ENCODE results near the gene CSNK2A1. TPM values are rescaled to one million over a fixed set of nuclear protein-coding genes. Genes with fewer than 3 reads are reported as not detected.

The CSNK2A1 gene
- total RNA-seq, 1 experiment from 2014 or later, result 205 TPM

DNA sequence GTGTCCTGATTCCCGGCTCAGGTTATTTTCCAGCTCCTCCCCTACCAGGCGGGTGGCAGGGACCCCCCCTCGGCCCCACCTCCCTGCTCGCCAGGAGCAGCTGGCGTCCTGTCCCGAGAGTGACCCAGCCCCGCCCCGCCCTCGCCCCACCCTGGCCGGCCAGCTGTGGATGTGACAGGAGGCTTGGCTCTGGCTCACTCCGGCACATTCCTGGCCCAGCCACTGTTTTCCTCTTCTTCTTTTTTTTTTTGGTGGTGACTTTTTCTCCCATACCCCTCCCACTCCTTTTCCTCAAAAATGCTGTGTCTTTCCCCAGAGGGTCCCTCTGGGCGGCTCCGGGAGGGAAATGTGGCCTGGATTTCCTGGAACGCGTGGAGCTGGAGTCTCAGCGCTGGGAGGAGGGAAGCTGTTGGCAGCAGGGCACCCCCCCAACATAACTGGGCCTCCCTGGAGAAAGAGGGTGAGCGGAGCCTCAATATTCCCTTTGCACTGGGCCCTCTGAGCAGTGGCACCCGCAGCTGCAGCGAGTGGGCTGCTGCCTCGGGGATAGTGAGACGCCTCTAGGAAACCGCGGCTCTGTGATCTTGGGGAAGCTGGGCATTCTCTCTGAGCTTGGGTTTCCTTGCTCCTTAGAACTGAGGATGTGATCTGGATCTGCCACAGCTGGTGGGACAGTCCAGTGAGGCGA lies 28.3 kb upstream of the CSNK2A1 start:
- no peak overlapping the region for H3K27ac Mint-ChIP-seq (ENCODE audit: unreplicated experiment)
- no peaks in the 10 kb centered on the region for H3K9me3 Mint-ChIP-seq (ENCODE audit: unreplicated experiment)
- no peaks in the 10 kb centered on the region for H3K36me3 Mint-ChIP-seq (ENCODE audit: insufficient read depth, unreplicated experiment)
- H3K9me3 ChIP-seq, result no peaks in the 10 kb centered on the region
- no peak overlapping the region for H3K4me3 ChIP-seq (ENCODE audit: low read depth, low read length)
- TF ChIP-seq, protein P1, sequence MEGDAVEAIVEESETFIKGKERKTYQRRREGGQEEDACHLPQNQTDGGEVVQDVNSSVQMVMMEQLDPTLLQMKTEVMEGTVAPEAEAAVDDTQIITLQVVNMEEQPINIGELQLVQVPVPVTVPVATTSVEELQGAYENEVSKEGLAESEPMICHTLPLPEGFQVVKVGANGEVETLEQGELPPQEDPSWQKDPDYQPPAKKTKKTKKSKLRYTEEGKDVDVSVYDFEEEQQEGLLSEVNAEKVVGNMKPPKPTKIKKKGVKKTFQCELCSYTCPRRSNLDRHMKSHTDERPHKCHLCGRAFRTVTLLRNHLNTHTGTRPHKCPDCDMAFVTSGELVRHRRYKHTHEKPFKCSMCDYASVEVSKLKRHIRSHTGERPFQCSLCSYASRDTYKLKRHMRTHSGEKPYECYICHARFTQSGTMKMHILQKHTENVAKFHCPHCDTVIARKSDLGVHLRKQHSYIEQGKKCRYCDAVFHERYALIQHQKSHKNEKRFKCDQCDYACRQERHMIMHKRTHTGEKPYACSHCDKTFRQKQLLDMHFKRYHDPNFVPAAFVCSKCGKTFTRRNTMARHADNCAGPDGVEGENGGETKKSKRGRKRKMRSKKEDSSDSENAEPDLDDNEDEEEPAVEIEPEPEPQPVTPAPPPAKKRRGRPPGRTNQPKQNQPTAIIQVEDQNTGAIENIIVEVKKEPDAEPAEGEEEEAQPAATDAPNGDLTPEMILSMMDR (IDR thresholded peaks at IDR 0.05; ENCODE audit: insufficient read depth in 1 of 2, low read depth in 1 of 2, low read length in 1 of 2, severe bottlenecking in 1 of 2, unreplicated experiment in 1 of 2), result no peak
- POLR2A ChIA-PET, result interaction anchor here (0.6 kb wide), 1 partner anchor 192 kb away, joined by 6 read pairs; the partner anchor contains the start of gene TRIB3
- CTCF ChIA-PET, result interaction anchor here (0.6 to 2.3 kb wide), 3 partner anchors 23 to 157 kb away, joined by 3 to 15 read pairs (median 7); no protein-coding TSS in a partner anchor
- DNase-seq, result peak; percentile 21 to 72
- H3K36me3 ChIP-seq (ENCODE audit: control insufficient read depth, insufficient read depth, low read length), result no peaks in the 10 kb centered on the region
- peaks cover 13% of the 10 kb centered on the region for H3K4me1 Mint-ChIP-seq (ENCODE audit: low read depth, unreplicated experiment)
- peak overlapping the region; percentile 65 for H3K4me3 Mint-ChIP-seq (ENCODE audit: unreplicated experiment)
- no TSS peak for BruUV-seq (replicated peaks)
- no peaks in the 10 kb centered on the region for H3K27me3 ChIP-seq (replicated peaks; ENCODE audit: control insufficient read depth, insufficient read depth, low read length)
- peaks cover 24% of the 10 kb centered on the region for H3K4me1 ChIP-seq
- intact Hi-C loops (cut with micrococcal nuclease; ENCODE audit: unreplicated experiment), result no loop called here
- peaks cover 3% of the 10 kb centered on the region for H3K27me3 Mint-ChIP-seq (ENCODE audit: insufficient read depth, unreplicated experiment)

- Mint-ChIP-seq H3K27me3 (ENCODE audit: insufficient read depth, unreplicated experiment) (peaks cover 2% of the 10 kb centered on the region), H3K27ac (ENCODE audit: unreplicated experiment) (no peak overlapping the region), H3K9me3 (ENCODE audit: unreplicated experiment) (no peaks in the 10 kb centered on the region), H3K36me3 (ENCODE audit: insufficient read depth, unreplicated experiment) (no peaks in the 10 kb centered on the region), H3K4me3 (ENCODE audit: unreplicated experiment) (no peak overlapping the region), H3K4me1 (ENCODE audit: low read depth, unreplicated experiment) (peaks cover 10% of the 10 kb centered on the region)
- Histone ChIP-seq H3K4me1 (peaks cover 17% of the 10 kb centered on the region), H3K27me3 (replicated peaks; ENCODE audit: control insufficient read depth, insufficient read depth, low read length) (no peaks in the 10 kb centered on the region), H3K36me3 (ENCODE audit: control insufficient read depth, insufficient read depth, low read length) (no peaks in the 10 kb centered on the region), H3K9me3 (no peaks in the 10 kb centered on the region), H3K4me3 (ENCODE audit: low read depth, low read length) (no peak overlapping the region)
- CTCF ChIA-PET, result interaction anchor here (0.6 kb wide), 1 partner anchor 54 kb away, joined by 6 read pairs; no protein-coding TSS in a partner anchor
- TF ChIP-seq, protein P1 (IDR thresholded peaks at IDR 0.05; ENCODE audit: insufficient read depth in 1 of 2, low read depth in 1 of 2, low read length in 1 of 2, severe bottlenecking in 1 of 2, unreplicated experiment in 1 of 2), result no peak
- no peak for DNase-seq
- POLR2A ChIA-PET, result no interaction called here
- BruUV-seq (replicated peaks), result no TSS peak
- intact Hi-C loops (cut with micrococcal nuclease; ENCODE audit: unreplicated experiment), result no loop called here
Observed at GRCh38 chr20:568673-569415, 25.3 kb upstream of the CSNK2A1 start.

DNA sequence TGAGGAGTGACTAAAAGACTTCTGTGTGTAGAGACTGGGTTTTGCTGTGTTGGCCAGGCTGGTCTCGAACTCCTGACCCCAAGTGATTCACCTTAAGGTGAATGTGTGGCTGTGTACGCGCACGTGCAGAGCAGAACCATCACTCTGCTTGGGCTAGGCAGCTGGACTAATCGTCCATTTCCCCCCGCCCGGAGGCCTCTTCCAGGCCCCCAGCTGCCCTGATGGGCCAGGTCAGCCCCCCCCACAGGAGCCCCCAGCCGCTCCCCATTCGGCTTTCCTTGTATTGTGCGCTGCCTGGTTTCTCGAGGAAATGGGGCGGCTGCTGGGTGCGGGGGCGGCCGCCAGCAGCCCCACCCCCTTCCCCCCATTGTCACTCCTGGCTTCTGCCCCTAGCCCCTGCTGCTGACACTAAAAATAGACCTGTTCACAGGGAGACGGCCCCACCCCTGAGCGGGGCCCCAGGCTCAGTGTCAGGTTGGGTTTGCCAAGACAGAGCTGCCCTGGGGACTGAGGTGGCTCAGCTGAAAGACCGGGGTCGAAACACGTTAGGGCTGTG lies 24.6 kb upstream of the CSNK2A1 start:
- H3K4me1 ChIP-seq, result peaks cover 14% of the 10 kb centered on the region
- no peaks in the 10 kb centered on the region for H3K27me3 ChIP-seq (replicated peaks; ENCODE audit: control insufficient read depth, insufficient read depth, low read length)
- Mint-ChIP-seq H3K36me3 (ENCODE audit: insufficient read depth, unreplicated experiment) (no peaks in the 10 kb centered on the region), H3K9me3 (ENCODE audit: unreplicated experiment) (no peaks in the 10 kb centered on the region), H3K27ac (ENCODE audit: unreplicated experiment) (no peak overlapping the region), H3K27me3 (ENCODE audit: insufficient read depth, unreplicated experiment) (no peaks in the 10 kb centered on the region), H3K4me1 (ENCODE audit: low read depth, unreplicated experiment) (peaks cover 6% of the 10 kb centered on the region), H3K4me3 (ENCODE audit: unreplicated experiment) (no peak overlapping the region)
- intact Hi-C loops (cut with micrococcal nuclease; ENCODE audit: unreplicated experiment), result no loop called here
- ChIA-PET POLR2A (no interaction called here), CTCF (no interaction called here)
- no peaks in the 10 kb centered on the region for H3K36me3 ChIP-seq (ENCODE audit: control insufficient read depth, insufficient read depth, low read length)
- no TSS peak for BruUV-seq (replicated peaks)
- peak in 1 of 2 experiments; percentile 21 for DNase-seq
- H3K4me3 ChIP-seq (ENCODE audit: low read depth, low read length), result no peak overlapping the region
- H3K9me3 ChIP-seq, result no peaks in the 10 kb centered on the region
- TF ChIP-seq, protein P1 (IDR thresholded peaks at IDR 0.05; ENCODE audit: insufficient read depth in 1 of 2, low read depth in 1 of 2, low read length in 1 of 2, severe bottlenecking in 1 of 2, unreplicated experiment in 1 of 2), result no peak
